Measurements from ENCODE around the gene FBXL5. TPM values are rescaled to one million over a fixed set of nuclear protein-coding genes. Genes with fewer than 3 reads are reported as not detected.
A peak's percentile ranks its signal among the peaks of the same experiment; 100 is the strongest.

FBXL5 gene
- total and polyA plus RNA-seq, 2 of the 13 experiments (the other 11 are each of a cell fraction or from before 2014, with no cell fraction given) = 17.4 to 45.3 TPM

DNA sequence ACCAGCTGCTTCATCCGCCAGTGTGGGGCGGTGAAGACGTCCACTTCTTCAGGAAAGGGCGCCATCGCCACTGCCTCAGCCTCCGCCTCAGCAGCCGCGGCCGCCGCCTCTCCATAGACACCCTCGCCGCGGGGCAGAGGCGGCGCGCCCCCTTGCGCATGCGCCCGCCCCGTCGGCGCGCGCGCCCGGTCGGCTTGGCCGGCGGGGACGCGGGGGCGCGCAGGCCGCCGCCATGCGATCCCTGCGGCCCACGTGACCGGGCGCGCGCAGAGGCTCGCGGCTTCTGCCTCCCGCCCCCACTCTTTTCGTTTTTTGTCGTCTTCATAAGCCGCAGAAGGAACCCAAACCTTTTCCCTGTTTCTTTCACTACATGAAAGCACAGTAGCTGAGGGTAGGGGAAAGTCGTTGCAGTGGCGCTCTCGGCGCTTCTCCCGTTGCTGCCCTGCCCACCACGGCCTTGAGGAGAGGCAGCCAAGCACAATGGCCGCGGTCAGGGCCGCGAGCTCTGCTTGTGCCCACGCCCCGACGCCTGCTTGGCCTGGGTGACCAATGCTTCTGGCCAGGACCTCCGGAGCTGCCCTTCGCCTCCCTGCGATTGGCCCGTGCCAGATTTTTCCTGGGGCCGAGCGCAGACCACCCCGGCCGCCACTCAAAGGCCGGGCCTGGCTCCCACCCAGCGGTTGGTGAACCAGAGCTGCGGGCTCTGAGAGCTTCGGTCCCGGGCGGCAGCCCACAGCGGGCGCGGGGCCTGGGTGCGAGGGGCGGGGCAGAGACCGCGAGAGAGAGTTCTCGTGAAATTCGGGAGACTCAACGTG, at the start of gene FBXL5 (continued):
- no peak for TF ChIP-seq ZNF609 (CRISPR knock-in tag; IDR thresholded peaks at IDR 0.05; ENCODE audit: borderline replicate concordance)
- TF ChIP-seq ZFX (CRISPR knock-in tag; IDR thresholded peaks at IDR 0.05; ENCODE audit: low read depth) = peak; percentile 91
- no peak for TF ChIP-seq ZNF20 (CRISPR knock-in tag; IDR thresholded peaks at IDR 0.05)
- no peak for TF ChIP-seq NR2F1 (CRISPR knock-in tag; IDR thresholded peaks at IDR 0.05)
- no peak for TF ChIP-seq ZBTB7B (CRISPR knock-in tag; IDR thresholded peaks at IDR 0.05)
- TF ChIP-seq RERE (CRISPR knock-in tag; IDR thresholded peaks at IDR 0.05; ENCODE audit: low read depth) = no peak
- no peak for TF ChIP-seq CREM (IDR thresholded peaks at IDR 0.05)
- no peak for TF ChIP-seq CREM (CRISPR knock-in tag; IDR thresholded peaks at IDR 0.05)
- peak; percentile 15; the same call in 1 of the 2 replicates for TF ChIP-seq ZNF225 (CRISPR knock-in tag; IDR thresholded peaks at IDR 0.05)
- TF ChIP-seq YY1 (IDR thresholded peaks at IDR 0.05; ENCODE audit: insufficient read depth, insufficient replicate concordance, low read depth, low read length) = peak; percentile 79
- TF ChIP-seq ZNF280D (CRISPR knock-in tag; IDR thresholded peaks at IDR 0.05) = 0 out of 2 replicates have a peak, but pooled peaks have one; percentile 11
- TF ChIP-seq BRCA1 (CRISPR knock-in tag; IDR thresholded peaks at IDR 0.05) = no peak
- TF ChIP-seq ATF7 (IDR thresholded peaks at IDR 0.05) = no peak
- TF ChIP-seq ATF7 (CRISPR knock-in tag; IDR thresholded peaks at IDR 0.05) = 0 out of 2 replicates have a peak, but pooled peaks have one; percentile 12
- TF ChIP-seq ZNF383 (CRISPR knock-in tag; IDR thresholded peaks at IDR 0.05; ENCODE audit: borderline replicate concordance) = no peak
- no peak; the same call in 1 of the 2 replicates for TF ChIP-seq ISL2 (CRISPR knock-in tag; IDR thresholded peaks at IDR 0.05)
